Naive thymus-derived CD4-positive, alpha-beta T cell (primary cell): Measurements from ENCODE around the gene SLC6A13. TPM values are rescaled to one million over a fixed set of nuclear protein-coding genes. Genes with fewer than 3 reads are reported as not detected.

ENCODE experiments used
- ATAC-seq: fragments of 150-1000 bp; cut with Tn5 transposase; 2 replicates; pipeline ENCODE4 v1.10.0; 2021; ENCODE audit warnings: mild to moderate bottlenecking, moderate library complexity
- CTCF ChIA-PET: fragments of 350-600 bp; sonication (Branson Sonifier 250); formaldehyde crosslinking; loops from one replicate; lab custom pipeline; 2021; ENCODE audit warnings: antibody characterized with exemption; lab: Charles Lee
- POLR2A ChIA-PET: fragments of 350-600 bp; sonication (Branson Sonifier 250); formaldehyde crosslinking; loops from one replicate; lab custom pipeline; 2021; ENCODE audit warnings: antibody characterized with exemption, inconsistent platforms; lab: Charles Lee
- DNase-seq, 9 donors: peaks; one replicate each; pipeline versions ENCODE4 v3.0.0 to v3.0.0-alpha.2; 2020 to 2022; ENCODE audit warnings: mixed read lengths in 1 of 9
- H3K27ac ChIP-seq: one replicate; pipeline ENCODE4 v1.7.0; 2013; ENCODE audit warnings: mild to moderate bottlenecking, low read depth, low read length, moderate library complexity
- H3K27me3 ChIP-seq, 2 donors: one replicate each; pipeline ENCODE4 v1.7.0; 2013; ENCODE audit warnings: low read length in 2 of 2, mild to moderate bottlenecking in 2 of 2, moderate library complexity in 2 of 2; ENCODE audit not compliant: control insufficient read depth in 2 of 2, insufficient read depth in 2 of 2
- H3K36me3 ChIP-seq, 3 experiments: 1 replicate in 2 of 3; 2 replicates in 1 of 3; pipeline ENCODE4 v1.7.0; 2013; ENCODE audit warnings: low read length in 3 of 3, mild to moderate bottlenecking in 3 of 3, moderate library complexity in 1 of 3; ENCODE audit not compliant: insufficient read depth in 3 of 3, control insufficient read depth in 2 of 3
- H3K4me1 ChIP-seq, 2 donors: one replicate each; pipeline ENCODE4 v1.7.0; 2013; ENCODE audit warnings: low read length in 2 of 2, mild to moderate bottlenecking in 2 of 2, moderate library complexity in 1 of 2; ENCODE audit not compliant: control insufficient read depth in 2 of 2, insufficient read depth in 2 of 2
- H3K4me3 ChIP-seq: 2 replicates; pipeline ENCODE4 v1.7.0; 2013; ENCODE audit warnings: mild to moderate bottlenecking, low read length
- H3K9me3 ChIP-seq, 3 experiments: 1 replicate in 2 of 3; 2 replicates in 1 of 3; pipeline ENCODE4 v1.7.0; 2013; ENCODE audit warnings: low read length in 3 of 3; ENCODE audit not compliant: control insufficient read depth in 2 of 3
- H3K27ac Mint-ChIP-seq, 9 donors: one replicate each; pipeline ENCODE4 v1.8.0; 2020 to 2022; ENCODE audit warnings: mixed read lengths in 9 of 9, mild to moderate bottlenecking in 8 of 9, moderate library complexity in 5 of 9, inconsistent platforms in 2 of 9
- H3K27me3 Mint-ChIP-seq, 5 donors: one replicate each; pipeline ENCODE4 v1.8.0; 2021 to 2022; ENCODE audit warnings: mixed read lengths in 5 of 5, mild to moderate bottlenecking in 1 of 5
- H3K36me3 Mint-ChIP-seq, 5 donors: one replicate each; pipeline ENCODE4 v1.8.0; 2020 to 2022; ENCODE audit warnings: mixed read lengths in 5 of 5, mild to moderate bottlenecking in 3 of 5, inconsistent platforms in 1 of 5
- H3K4me1 Mint-ChIP-seq, 7 donors: one replicate each; pipeline ENCODE4 v1.8.0; 2020 to 2022; ENCODE audit warnings: mixed read lengths in 7 of 7, mild to moderate bottlenecking in 3 of 7, inconsistent platforms in 1 of 7
- H3K4me3 Mint-ChIP-seq, 10 donors: one replicate each; pipeline ENCODE4 v1.8.0; 2020 to 2022; ENCODE audit warnings: mild to moderate bottlenecking in 10 of 10, mixed read lengths in 10 of 10, moderate library complexity in 6 of 10, inconsistent platforms in 2 of 10
- H3K9me3 Mint-ChIP-seq, 11 donors: one replicate each; pipeline ENCODE4 v1.8.0; 2020 to 2022; ENCODE audit warnings: mixed read lengths in 11 of 11, mild to moderate bottlenecking in 4 of 11, inconsistent platforms in 1 of 11, moderate library complexity in 1 of 11
- intact Hi-C, 2 donors: fragments of 100-400 bp; cut with micrococcal nuclease; formaldehyde crosslinking; loops; one replicate each; pipeline ENCODE4 v1.15.1; 2023
- polyA plus RNA-seq, 2 donors: library from polyadenylated mRNA; unstranded; fragments of 300-500 nt; fragmentation: Illumina TruSeq; gene quantifications; one replicate each; pipeline ENCODE4 v1.2.3, GENCODE V29; 2021
- total RNA-seq, 6 experiments: library from RNA in 5 of 6; stranded (reverse) in 5 of 6; gene quantifications; 1 replicate in 5 of 6; 2 replicates in 1 of 6; pipeline ENCODE4 v1.2.3 and lab custom pipeline; 2021 to 2026

SLC6A13 gene
- total and polyA plus RNA-seq, 7 experiments from 2014 or later: 0.61 to 1.5 (median 0.74) TPM; not detected in 3

- intact Hi-C loops: no loop called here
- ChIA-PET CTCF (no interaction called here), POLR2A (no interaction called here)
These were observed 938 bp upstream of the SLC6A13 start for GRCh38 chr12:263574-263973.

DNA sequence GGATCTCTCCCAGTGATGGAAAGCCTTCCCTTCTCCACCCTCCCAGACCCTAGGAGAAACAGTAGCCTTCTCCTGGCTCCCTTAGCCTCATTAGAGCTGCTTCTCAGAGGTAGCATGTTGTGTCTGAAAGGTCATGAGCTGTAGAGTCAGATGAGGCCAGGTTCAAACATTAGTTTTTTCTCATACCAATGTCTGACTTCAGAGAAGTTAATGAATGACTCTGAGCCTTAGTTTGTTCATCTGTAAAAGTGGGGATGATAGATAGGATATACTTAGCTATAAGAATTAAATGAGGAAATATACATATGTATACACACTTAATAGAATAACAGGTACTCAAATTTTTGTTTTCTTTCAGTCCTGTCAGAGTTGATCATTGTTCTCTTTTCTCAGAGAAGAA is 523 bp downstream of the SLC6A13 start:
- no peaks in the 10 kb centered on the region for H3K9me3 ChIP-seq
- Mint-ChIP-seq H3K27me3 (peaks cover 10 to 21% (median 15%) of the 10 kb centered on the region in 5 donors), H3K4me3 (no peak overlapping the region), H3K36me3 (no peaks in the 10 kb centered on the region), H3K27ac (no peak overlapping the region), H3K9me3 (no peaks in the 10 kb centered on the region), H3K4me1 (peaks cover 0 to 37% (median 16%) of the 10 kb centered on the region in 7 donors)
- peaks cover 0 to 9% of the 10 kb centered on the region in 2 donors for H3K4me1 ChIP-seq
- CTCF ChIA-PET: no interaction called here
- POLR2A ChIA-PET: no interaction called here
- H3K4me3 ChIP-seq: no peak overlapping the region
- DNase-seq (no peak), ATAC-seq (no peak)
- H3K27me3 ChIP-seq: peaks cover 2 to 4% of the 10 kb centered on the region in 2 donors
- intact Hi-C loops: no loop called here
- H3K36me3 ChIP-seq: no peaks in the 10 kb centered on the region
- no peak overlapping the region for H3K27ac ChIP-seq

More at GRCh38 chr12:263574-263973, 938 bp upstream of the SLC6A13 start:
- ATAC-seq (no peak), DNase-seq (no peak)
- Histone ChIP-seq H3K27ac (no peak overlapping the region), H3K9me3 (no peaks in the 10 kb centered on the region), H3K4me1 (peaks cover 0 to 9% of the 10 kb centered on the region in 2 donors), H3K4me3 (no peak overlapping the region), H3K27me3 (peaks cover 0 to under 1% of the 10 kb centered on the region in 2 donors), H3K36me3 (no peaks in the 10 kb centered on the region)
- H3K27me3 Mint-ChIP-seq: peaks cover under 1 to 15% (median 6%) of the 10 kb centered on the region in 5 donors
- no peaks in the 10 kb centered on the region for H3K9me3 Mint-ChIP-seq
- H3K27ac Mint-ChIP-seq: peak overlapping the region in 4 of 9 donors; percentile 27 to 87 (median 54)
- peaks cover 0 to 37% (median 16%) of the 10 kb centered on the region in 7 donors for H3K4me1 Mint-ChIP-seq
- H3K4me3 Mint-ChIP-seq: peak overlapping the region in 3 of 10 donors; percentile 19 to 51 (median 42)
- no peaks in the 10 kb centered on the region for H3K36me3 Mint-ChIP-seq

DNA sequence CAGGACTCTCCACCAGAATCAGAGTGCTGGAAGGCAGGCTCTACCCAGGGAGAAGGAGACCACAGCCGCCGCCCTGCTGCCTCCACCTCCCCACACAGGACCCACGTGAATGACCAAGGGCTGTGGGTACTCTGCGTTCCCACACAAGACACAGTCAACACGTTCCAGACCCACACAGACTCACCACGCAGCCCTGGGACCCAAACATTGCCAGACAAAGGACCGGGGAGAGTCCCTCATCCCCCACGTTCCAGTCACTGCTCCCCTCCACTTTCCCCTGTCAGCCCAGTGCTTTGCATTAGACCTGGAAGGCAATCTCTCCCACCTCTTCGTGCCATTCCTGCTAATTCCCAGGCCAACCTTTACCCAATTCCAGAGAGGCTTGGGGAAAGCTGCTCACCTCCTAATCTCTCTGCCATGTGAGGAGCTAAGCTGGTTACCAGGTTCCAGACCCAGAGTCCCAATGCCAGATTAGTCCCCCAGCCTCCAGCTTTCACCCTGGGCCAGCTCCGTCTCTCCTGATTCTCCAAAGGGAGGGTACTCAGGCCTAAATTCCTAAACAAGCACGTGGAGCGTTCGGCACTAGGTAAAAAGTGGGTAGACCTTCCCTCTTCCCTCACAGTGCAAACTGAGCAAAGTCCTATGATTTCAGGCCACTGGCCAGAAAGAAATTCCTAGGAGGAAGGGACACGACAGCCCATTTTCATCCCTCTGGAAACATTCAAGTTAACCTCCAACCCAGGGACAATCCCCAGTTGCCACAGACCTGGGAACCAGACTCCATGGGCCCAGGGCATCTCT is 4.9 kb downstream of the SLC6A13 start:
- peaks cover 0 to 6% (median 4%) of the 10 kb centered on the region in 7 donors for H3K4me1 Mint-ChIP-seq
- H3K27ac Mint-ChIP-seq: no peak overlapping the region
- Histone ChIP-seq H3K4me3 (no peak overlapping the region), H3K4me1 (no peaks in the 10 kb centered on the region), H3K36me3 (no peaks in the 10 kb centered on the region), H3K27ac (no peak overlapping the region), H3K27me3 (peaks cover 2 to 4% of the 10 kb centered on the region in 2 donors), H3K9me3 (no peaks in the 10 kb centered on the region)
- peaks cover 0 to 5% (median 0%) of the 10 kb centered on the region in 11 donors for H3K9me3 Mint-ChIP-seq
- no peak for DNase-seq
- POLR2A ChIA-PET: no interaction called here
- H3K4me3 Mint-ChIP-seq: no peak overlapping the region
- CTCF ChIA-PET: no interaction called here
- H3K27me3 Mint-ChIP-seq: peaks cover 4 to 62% (median 35%) of the 10 kb centered on the region in 5 donors
- intact Hi-C loops: no loop called here
- no peak for ATAC-seq
- H3K36me3 Mint-ChIP-seq: peaks cover 0 to 6% (median 0%) of the 10 kb centered on the region in 5 donors

GRCh38 chr12:256958-257357 is 5.7 kb downstream of the SLC6A13 start:
- ATAC-seq (no peak), DNase-seq (no peak)
- no peak overlapping the region for H3K4me3 ChIP-seq
- peaks cover 0 to 6% (median 0%) of the 10 kb centered on the region in 5 donors for H3K36me3 Mint-ChIP-seq
- no peaks in the 10 kb centered on the region for H3K4me1 ChIP-seq
- H3K27ac Mint-ChIP-seq: peak overlapping the region in 1 of 9 donors; percentile 46
- peaks cover 4 to 68% (median 35%) of the 10 kb centered on the region in 5 donors for H3K27me3 Mint-ChIP-seq
- CTCF ChIA-PET: no interaction called here
- H3K27ac ChIP-seq: no peak overlapping the region
- no peaks in the 10 kb centered on the region for H3K36me3 ChIP-seq
- intact Hi-C loops: no loop called here
- POLR2A ChIA-PET: no interaction called here
- peaks cover 2 to 4% of the 10 kb centered on the region in 2 donors for H3K27me3 ChIP-seq
- H3K9me3 Mint-ChIP-seq: peaks cover 0 to 5% (median 0%) of the 10 kb centered on the region in 11 donors
- H3K9me3 ChIP-seq: no peaks in the 10 kb centered on the region
- no peak overlapping the region for H3K4me3 Mint-ChIP-seq
- H3K4me1 Mint-ChIP-seq: peaks cover 0 to 6% (median 0%) of the 10 kb centered on the region in 7 donors

GRCh38 chr12:256225-256624 is 6.4 kb downstream of the SLC6A13 start:
- Histone ChIP-seq H3K27me3 (peaks cover 2 to 4% of the 10 kb centered on the region in 2 donors), H3K4me1 (no peaks in the 10 kb centered on the region), H3K27ac (no peak overlapping the region), H3K36me3 (no peaks in the 10 kb centered on the region), H3K4me3 (no peak overlapping the region), H3K9me3 (no peaks in the 10 kb centered on the region)
- Mint-ChIP-seq H3K9me3 (peaks cover 0 to 5% (median 0%) of the 10 kb centered on the region in 11 donors), H3K36me3 (peaks cover 0 to 6% (median 0%) of the 10 kb centered on the region in 5 donors), H3K4me3 (no peak overlapping the region), H3K27me3 (peaks cover 4 to 68% (median 35%) of the 10 kb centered on the region in 5 donors), H3K4me1 (peaks cover 0 to 6% (median 0%) of the 10 kb centered on the region in 7 donors), H3K27ac (no peak overlapping the region)
- no peak for DNase-seq
- ChIA-PET CTCF (no interaction called here), POLR2A (no interaction called here)
- intact Hi-C loops: no loop called here
- no peak for ATAC-seq

GRCh38 chr12:254912-255311 is 7.7 kb downstream of the SLC6A13 start:
- no peaks in the 10 kb centered on the region for H3K9me3 ChIP-seq
- POLR2A ChIA-PET: no interaction called here
- CTCF ChIA-PET: no interaction called here
- H3K4me3 Mint-ChIP-seq: no peak overlapping the region
- H3K4me1 Mint-ChIP-seq: peaks cover 0 to 6% (median 0%) of the 10 kb centered on the region in 7 donors
- peaks cover 0 to 7% (median 0%) of the 10 kb centered on the region in 11 donors for H3K9me3 Mint-ChIP-seq
- intact Hi-C loops: no loop called here
- H3K27me3 ChIP-seq: peaks cover 2 to 4% of the 10 kb centered on the region in 2 donors
- no peaks in the 10 kb centered on the region for H3K4me1 ChIP-seq
- no peaks in the 10 kb centered on the region for H3K36me3 ChIP-seq
- DNase-seq (no peak), ATAC-seq (no peak)
- no peak overlapping the region for H3K27ac ChIP-seq
- peaks cover 0 to 6% (median 0%) of the 10 kb centered on the region in 5 donors for H3K36me3 Mint-ChIP-seq
- peaks cover 5 to 66% (median 35%) of the 10 kb centered on the region in 5 donors for H3K27me3 Mint-ChIP-seq
- H3K4me3 ChIP-seq: no peak overlapping the region
- H3K27ac Mint-ChIP-seq: no peak overlapping the region
